Stimulated activated CD8-positive, alpha-beta memory T cell treated with anti-CD3 and anti-CD28 coated beads, Interleukin-12 subunit alpha, Interleukin-12 subunit beta, amount 100 ng/mL, for 24 hours (primary cell): ENCODE data around the gene KRT78.

Source experiments
- DNase-seq: peaks from one replicate; pipeline ENCODE4 v3.0.0-alpha.2; 2020; ENCODE audit errors: extremely low read depth

KRT78 gene

GRCh38 chr12:52839436-52840105, 9.2 kb downstream of the KRT78 start:
- no peak for DNase-seq

DNA sequence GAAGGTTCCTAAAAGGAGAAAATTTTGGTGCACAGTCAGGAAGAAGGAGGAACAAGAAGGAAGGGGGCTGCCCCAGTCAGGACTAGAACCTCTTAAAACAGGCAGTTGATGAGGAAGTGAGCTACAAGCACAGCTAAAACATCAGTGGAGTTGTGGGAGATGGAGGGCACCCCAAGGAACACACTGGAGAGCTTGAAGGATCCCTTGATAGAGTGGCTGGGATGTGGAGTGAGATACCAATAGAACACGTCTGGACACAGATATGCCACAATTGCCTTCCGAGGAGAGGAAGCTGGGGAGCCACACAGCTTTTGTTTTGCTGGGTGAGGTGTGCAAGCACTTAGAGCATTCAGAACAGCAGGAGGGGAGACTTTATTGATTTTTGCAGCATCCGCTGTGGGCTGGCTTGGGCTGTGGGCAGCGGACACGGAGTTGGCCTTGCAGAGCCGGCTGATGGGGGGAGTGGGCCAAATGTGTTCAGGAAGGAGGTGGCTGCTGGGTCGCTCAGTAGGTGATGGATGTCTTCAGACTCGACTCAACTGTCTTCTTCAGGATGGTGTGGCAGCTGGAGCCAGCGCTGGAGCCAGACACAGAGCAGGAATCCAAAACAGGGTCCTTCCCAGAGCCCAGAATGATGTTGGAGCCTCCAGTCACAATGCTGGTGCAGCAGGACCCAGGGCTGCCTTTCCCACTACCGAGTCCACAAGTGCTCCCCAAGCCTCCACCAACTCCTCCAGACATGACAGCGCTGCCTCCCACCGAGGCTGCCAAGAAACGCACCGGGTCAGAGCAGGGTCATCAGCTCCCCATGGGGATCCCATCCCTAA, 10.0 kb downstream of the KRT78 start:
- no peak for DNase-seq

GRCh38 chr12:52837781-52838608, 10.8 kb downstream of the KRT78 start:
- no peak for DNase-seq

DNA sequence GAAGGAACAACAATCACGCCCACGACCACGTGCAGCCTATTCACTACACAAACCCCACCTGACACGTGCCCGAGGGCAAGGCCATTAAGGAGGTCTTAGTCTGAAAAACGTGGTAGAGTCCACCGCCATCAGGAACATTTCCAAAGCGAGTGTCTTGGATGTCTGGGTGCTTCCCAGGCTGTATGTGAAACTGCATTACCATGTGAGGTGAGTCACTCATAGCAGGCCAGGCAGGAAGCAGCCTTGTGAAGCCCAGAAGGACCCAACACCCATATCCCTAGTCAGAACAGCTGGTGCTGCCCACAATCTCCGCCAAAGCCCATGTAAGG, 11.4 kb downstream of the KRT78 start:
- DNase-seq: no peak

GRCh38 chr12:52836491-52837412, 12.0 kb downstream of the KRT78 start:
- DNase-seq: no peak

DNA sequence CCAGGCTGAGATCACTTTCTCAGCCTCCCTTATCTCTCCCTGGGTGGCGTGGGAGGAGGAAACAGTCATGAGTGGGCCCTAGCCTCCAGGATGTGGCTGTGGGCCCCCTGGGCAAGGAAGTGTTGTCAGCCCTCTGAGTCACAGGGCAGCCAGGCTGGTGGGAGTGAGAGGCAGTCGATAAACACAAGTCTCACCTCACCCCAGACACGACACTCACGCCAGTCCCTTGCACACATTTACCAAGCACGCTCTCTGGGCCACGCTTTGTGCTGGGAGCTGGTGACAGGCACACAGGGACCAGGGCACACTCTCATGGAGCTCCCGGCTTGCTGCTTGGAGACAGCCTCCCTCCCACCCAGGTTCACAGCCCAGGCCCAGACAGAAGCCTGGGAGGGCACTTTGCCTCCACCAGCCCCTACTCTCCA, 12.7 kb downstream of the KRT78 start:
- DNase-seq: peak; percentile 36

DNA sequence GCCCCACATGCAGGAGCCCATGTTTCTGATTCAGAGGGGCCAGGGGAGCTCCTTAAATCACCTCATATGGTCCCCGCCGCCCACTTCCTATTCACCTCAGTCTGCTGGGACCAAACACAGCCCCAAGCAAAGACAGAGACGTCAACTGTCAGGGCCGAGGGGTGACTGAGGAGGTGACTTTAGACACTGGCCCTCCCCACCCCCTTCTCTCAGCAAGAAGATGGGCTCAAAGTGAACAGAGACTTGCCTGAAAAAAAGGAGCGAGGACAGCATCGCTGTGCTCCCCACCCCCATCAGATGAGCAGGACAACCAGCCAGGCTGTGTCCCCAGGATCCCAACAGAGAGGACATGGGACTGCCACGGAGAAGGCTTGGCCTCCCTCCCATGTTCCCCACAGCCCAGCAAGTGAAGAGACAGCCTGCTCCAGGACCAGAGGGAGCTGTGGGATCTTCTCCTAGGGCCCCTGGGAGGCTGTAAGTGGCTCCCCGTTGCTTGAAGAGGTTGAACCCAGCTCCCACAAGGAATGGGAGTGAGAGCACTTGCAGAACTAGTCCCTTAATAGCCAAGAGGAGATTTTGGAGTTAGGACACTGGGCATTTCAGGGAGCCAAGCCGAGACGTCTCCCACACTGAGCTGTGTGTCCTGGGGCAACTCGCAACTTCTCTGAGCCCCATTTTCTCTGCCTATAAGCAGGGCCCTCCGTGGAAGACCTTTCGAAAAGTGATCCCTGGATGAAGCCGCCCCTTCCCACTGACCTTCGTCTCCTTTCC, 13.3 kb downstream of the KRT78 start:
- DNase-seq: no peak

GRCh38 chr12:52834727-52835001, 14.1 kb downstream of the KRT78 start:
- DNase-seq: no peak

DNA sequence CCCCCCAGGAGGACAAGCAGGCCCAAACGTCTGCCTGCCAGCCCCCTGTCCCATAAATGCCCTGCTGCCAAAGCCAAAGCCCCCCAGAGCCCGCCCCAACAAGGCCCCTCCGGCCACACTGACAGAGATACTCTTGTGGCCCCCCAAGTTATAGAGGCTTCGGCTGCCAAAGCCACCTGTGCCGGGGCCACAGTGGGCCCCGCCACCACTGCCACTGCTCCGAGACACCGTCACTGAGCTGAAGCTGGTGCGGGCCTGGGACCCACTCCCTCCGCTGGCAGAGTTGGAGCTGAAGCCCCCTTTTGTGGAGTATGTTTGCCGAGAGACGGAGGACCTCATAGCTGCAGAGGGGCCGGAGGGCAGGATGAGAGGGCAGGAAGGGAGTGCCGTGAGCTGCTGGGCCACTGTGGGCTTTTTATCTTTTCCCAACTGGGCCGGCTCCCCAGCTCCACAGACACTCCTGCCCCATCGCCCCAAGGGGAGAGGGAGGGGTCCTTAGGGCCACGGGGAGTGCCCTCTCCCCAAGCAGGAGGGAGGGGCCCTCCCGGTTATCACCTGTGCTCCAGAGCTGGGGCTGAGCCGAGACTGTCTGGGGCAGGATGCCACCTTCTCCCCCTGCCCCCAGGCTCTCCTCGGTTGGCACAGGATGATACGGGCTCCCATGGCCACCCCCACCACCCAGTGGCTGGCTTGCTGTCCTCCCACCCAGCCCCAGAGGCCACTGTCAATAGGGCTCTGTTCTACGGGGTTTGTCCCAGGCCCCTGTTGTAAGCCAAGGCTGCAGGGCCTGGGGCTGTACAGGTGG, 14.7 kb downstream of the KRT78 start, which contains the start of gene KRT79:
Gene KRT79, minus strand, starts transcription at position 390 of the 805 bp plus-strand sequence. Its CDS starts 51 bp downstream, at position 339.
- DNase-seq: no peak

- no peak for DNase-seq
Observed at GRCh38 chr12:52832985-52833905, 15.5 kb downstream of the KRT78 start.

GRCh38 chr12:52832451-52832850, 16.3 kb downstream of the KRT78 start:
- no peak for DNase-seq

- no peak for DNase-seq
Observed at GRCh38 chr12:52831251-52831650, 17.5 kb downstream of the KRT78 start.

- DNase-seq: no peak
Observed at GRCh38 chr12:52829986-52830770, 18.6 kb downstream of the KRT78 start.

- DNase-seq: no peak
Observed at GRCh38 chr12:52828591-52829021, 20.2 kb downstream of the KRT78 start.

DNA sequence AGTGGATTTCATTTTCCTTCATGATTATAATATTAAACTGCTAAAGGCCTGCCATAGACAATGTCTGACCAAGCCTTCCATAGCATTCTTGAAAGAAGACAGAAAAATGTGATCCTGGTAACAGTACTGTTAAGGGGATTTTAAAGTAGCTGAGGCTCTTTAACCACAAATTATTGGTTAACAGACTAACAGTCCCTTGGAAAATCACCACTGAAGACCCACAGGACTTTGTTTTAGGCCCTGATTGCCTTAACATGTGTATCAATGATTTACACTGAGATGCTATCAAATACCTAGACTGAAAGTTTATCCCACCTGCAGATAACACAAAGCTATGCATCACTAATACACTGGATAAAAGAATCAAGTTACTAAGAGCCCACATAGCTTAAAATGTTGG, 20.6 kb downstream of the KRT78 start:
- no peak for DNase-seq

DNA sequence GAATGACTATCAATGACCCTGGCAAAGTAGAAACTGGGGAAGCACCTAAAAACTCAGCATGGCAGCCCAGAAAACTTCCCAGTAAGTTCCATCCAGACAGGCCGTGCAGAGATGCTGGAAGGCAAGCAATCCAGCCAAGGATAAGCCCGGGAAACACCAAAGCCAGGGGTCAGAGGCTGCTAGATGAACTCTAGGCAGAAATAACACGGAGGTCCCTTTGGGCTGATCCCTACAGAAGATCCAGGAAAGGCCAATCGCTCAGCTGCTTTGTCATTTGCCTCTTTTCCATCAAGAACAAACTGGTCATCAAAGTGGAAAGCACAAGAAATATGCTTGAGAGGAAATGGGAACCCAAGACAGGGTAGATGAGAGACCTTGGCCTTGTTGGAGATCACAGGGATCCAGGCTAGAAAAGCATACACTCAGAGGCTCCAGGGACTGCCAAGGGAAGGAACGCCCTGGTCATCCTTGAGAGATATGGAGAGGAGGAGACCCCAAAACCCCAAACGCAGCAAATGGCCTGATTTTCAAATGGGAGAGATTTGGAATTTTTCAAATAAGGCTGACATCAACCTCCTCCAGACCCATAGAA, 21.2 kb downstream of the KRT78 start:
- no peak for DNase-seq
